Osteocyte (in vitro differentiated cells): ENCODE measurements around the gene PCP2. TPM values are rescaled to one million over a fixed set of nuclear protein-coding genes. Genes with fewer than 3 reads are reported as not detected.

Source experiments
- DNase-seq: peaks from one replicate; pipeline ENCODE4 v3.0.0; 2021; ENCODE audit warnings: mixed read lengths; ENCODE audit not compliant: unreplicated experiment; ENCODE audit errors: extremely low spot score
- H3K27ac Mint-ChIP-seq: one replicate; pipeline ENCODE4 v1.8.0; 2021; ENCODE audit warnings: mild to moderate bottlenecking, mixed read lengths; ENCODE audit not compliant: unreplicated experiment
- H3K27me3 Mint-ChIP-seq: one replicate; pipeline ENCODE4 v1.8.0; 2021; ENCODE audit warnings: mixed read lengths; ENCODE audit not compliant: unreplicated experiment
- H3K36me3 Mint-ChIP-seq: one replicate; pipeline ENCODE4 v1.8.0; 2021; ENCODE audit warnings: mixed read lengths; ENCODE audit not compliant: unreplicated experiment
- H3K4me1 Mint-ChIP-seq: one replicate; pipeline ENCODE4 v1.8.0; 2021; ENCODE audit warnings: mixed read lengths; ENCODE audit not compliant: unreplicated experiment
- H3K4me3 Mint-ChIP-seq: one replicate; pipeline ENCODE4 v1.8.0; 2021; ENCODE audit warnings: mild to moderate bottlenecking, moderate library complexity, mixed read lengths; ENCODE audit not compliant: unreplicated experiment
- H3K9me3 Mint-ChIP-seq: one replicate; pipeline ENCODE4 v1.8.0; 2021; ENCODE audit warnings: mixed read lengths; ENCODE audit not compliant: unreplicated experiment
- CTCF ChIP-seq: fragments of 200-600 bp; sonication (generic); IDR thresholded peaks from 2 replicates; pipeline ENCODE4 v1.5.0; 2021; ENCODE audit warnings: antibody characterized with exemption, mild to moderate bottlenecking, moderate library complexity
- total RNA-seq: library from RNA; stranded (reverse); gene quantifications from 2 replicates; pipeline ENCODE4 v1.2.1, GENCODE V29; 2021

PCP2 gene
- total RNA-seq, 1 donor from 2014 or later = not detected

GRCh38 chr19:7642295-7643030 lies 8.9 kb upstream of the PCP2 start:
- Mint-ChIP-seq H3K36me3 (no peaks in the 10 kb centered on the region), H3K4me3 (no peak overlapping the region)

GRCh38 chr19:7641290-7642276 lies 8.1 kb upstream of the PCP2 start:
- Mint-ChIP-seq H3K4me1 (no peaks in the 10 kb centered on the region), H3K27ac (no peak overlapping the region), H3K27me3 (peaks cover 2% of the 10 kb centered on the region), H3K4me3 (no peak overlapping the region), H3K9me3 (no peaks in the 10 kb centered on the region), H3K36me3 (no peaks in the 10 kb centered on the region)
- no peak for TF ChIP-seq CTCF
- no peak for DNase-seq

More at GRCh38 chr19:7642295-7643030, 8.9 kb upstream of the PCP2 start:
- no peak for TF ChIP-seq CTCF
- Mint-ChIP-seq H3K9me3 (no peaks in the 10 kb centered on the region), H3K4me1 (no peaks in the 10 kb centered on the region), H3K27me3 (no peaks in the 10 kb centered on the region), H3K27ac (no peak overlapping the region)
- DNase-seq = no peak

- Mint-ChIP-seq H3K36me3 (no peaks in the 10 kb centered on the region), H3K27me3 (peaks cover 10% of the 10 kb centered on the region), H3K27ac (no peak overlapping the region), H3K4me1 (no peaks in the 10 kb centered on the region), H3K4me3 (no peak overlapping the region), H3K9me3 (no peaks in the 10 kb centered on the region)
- TF ChIP-seq CTCF = no peak
- no peak for DNase-seq
These were observed 7.3 kb upstream of the PCP2 start for GRCh38 chr19:7640803-7641202.

GRCh38 chr19:7639863-7640348 lies 6.4 kb upstream of the PCP2 start:
- no peaks in the 10 kb centered on the region for H3K36me3 Mint-ChIP-seq
- no peak overlapping the region for H3K27ac Mint-ChIP-seq
- H3K4me1 Mint-ChIP-seq = no peaks in the 10 kb centered on the region
- no peak for TF ChIP-seq CTCF
- DNase-seq = no peak
- peaks cover 14% of the 10 kb centered on the region for H3K27me3 Mint-ChIP-seq
- H3K4me3 Mint-ChIP-seq = no peak overlapping the region
- no peaks in the 10 kb centered on the region for H3K9me3 Mint-ChIP-seq
